C4-2B (cell line): Measurements from ENCODE around the gene EFCAB6.

Source experiments
- ZFX ChIP-seq: fragments of 450-650 bp; IDR thresholded peaks from 2 replicates; pipeline ENCODE4 v1.6.1; 2017
- TF ChIP-seq, protein P1 (sequence below): fragments of 450-650 bp; conservative IDR thresholded peaks from 2 replicates; pipeline ENCODE4 v1.5.1; 2017; ENCODE audit warnings: mild to moderate bottlenecking

DNA sequence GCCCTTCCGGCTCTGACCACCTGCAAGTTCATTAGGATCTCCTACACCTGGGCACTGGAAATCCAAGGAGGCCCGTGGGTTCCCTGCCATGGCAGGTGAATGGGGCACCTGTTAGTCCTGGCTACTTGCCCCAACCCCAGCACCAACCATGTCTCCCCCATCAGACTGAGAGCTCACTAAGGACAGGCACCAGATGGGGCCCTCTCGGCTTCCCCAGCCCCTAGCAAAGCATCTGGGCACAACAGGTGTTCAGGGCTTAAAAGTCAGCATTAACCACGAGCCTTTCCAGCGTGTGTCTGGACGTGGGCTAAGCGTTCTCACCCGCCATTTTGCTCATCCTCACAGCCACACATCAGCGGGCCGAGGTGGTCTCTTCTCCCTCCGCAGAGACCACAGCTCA lies 48.0 kb upstream of the EFCAB6 start:
- TF ChIP-seq, protein P1, sequence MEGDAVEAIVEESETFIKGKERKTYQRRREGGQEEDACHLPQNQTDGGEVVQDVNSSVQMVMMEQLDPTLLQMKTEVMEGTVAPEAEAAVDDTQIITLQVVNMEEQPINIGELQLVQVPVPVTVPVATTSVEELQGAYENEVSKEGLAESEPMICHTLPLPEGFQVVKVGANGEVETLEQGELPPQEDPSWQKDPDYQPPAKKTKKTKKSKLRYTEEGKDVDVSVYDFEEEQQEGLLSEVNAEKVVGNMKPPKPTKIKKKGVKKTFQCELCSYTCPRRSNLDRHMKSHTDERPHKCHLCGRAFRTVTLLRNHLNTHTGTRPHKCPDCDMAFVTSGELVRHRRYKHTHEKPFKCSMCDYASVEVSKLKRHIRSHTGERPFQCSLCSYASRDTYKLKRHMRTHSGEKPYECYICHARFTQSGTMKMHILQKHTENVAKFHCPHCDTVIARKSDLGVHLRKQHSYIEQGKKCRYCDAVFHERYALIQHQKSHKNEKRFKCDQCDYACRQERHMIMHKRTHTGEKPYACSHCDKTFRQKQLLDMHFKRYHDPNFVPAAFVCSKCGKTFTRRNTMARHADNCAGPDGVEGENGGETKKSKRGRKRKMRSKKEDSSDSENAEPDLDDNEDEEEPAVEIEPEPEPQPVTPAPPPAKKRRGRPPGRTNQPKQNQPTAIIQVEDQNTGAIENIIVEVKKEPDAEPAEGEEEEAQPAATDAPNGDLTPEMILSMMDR = no peak
- no peak for TF ChIP-seq ZFX
